Hepatocyte (in vitro differentiated cells): ENCODE data around the gene CCDC142.

Experiments
- EZH2 ChIP-seq: fragments of 200-600 bp; sonication (generic); IDR thresholded peaks from 2 replicates; pipeline ENCODE4 v1.6.1; 2016; ENCODE audit warnings: antibody characterized with exemption, mild to moderate bottlenecking, borderline replicate concordance
- EZH2phosphoT487 ChIP-seq: fragments of 200-600 bp; sonication (generic); IDR thresholded peaks from one replicate; pipeline ENCODE4 v1.6.1; 2018; ENCODE audit warnings: antibody characterized with exemption, mild to moderate bottlenecking, low read depth, moderate library complexity; ENCODE audit not compliant: unreplicated experiment, severe bottlenecking
- TF ChIP-seq, protein P1 (sequence below): fragments of 200-600 bp; sonication (generic); IDR thresholded peaks from 2 replicates; pipeline ENCODE4 v1.5.1; 2016; ENCODE audit warnings: antibody characterized with exemption, mild to moderate bottlenecking; ENCODE audit not compliant: poor library complexity

DNA sequence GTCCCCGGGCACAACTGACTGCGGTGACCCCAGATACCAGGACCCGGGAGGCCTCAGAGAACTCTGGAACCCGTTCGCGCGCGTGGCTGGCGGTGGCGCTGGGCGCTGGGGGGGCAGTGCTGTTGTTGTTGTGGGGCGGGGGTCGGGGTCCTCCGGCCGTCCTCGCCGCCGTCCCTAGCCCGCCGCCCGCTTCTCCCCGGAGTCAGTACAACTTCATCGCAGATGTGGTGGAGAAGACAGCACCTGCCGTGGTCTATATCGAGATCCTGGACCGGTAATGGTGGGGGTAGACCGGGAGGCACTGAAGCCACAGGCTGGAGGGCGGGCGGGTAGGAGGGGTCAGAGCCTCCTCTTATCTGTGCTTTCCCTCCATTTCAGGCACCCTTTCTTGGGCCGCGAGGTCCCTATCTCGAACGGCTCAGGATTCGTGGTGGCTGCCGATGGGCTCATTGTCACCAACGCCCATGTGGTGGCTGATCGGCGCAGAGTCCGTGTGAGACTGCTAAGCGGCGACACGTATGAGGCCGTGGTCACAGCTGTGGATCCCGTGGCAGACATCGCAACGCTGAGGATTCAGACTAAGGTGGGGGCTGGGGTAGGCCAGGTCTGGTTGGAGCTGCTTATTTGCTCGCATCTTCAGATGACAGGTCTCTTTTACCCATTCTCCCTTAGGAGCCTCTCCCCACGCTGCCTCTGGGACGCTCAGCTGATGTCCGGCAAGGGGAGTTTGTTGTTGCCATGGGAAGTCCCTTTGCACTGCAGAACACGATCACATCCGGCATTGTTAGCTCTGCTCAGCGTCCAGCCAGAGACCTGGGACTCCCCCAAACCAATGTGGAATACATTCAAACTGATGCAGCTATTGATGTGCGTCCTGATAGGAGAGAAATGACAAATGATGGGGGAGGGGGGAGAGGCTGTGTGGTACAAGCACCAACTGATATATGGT is 47.7 kb upstream of the CCDC142 start:
- TF ChIP-seq, protein P1, sequence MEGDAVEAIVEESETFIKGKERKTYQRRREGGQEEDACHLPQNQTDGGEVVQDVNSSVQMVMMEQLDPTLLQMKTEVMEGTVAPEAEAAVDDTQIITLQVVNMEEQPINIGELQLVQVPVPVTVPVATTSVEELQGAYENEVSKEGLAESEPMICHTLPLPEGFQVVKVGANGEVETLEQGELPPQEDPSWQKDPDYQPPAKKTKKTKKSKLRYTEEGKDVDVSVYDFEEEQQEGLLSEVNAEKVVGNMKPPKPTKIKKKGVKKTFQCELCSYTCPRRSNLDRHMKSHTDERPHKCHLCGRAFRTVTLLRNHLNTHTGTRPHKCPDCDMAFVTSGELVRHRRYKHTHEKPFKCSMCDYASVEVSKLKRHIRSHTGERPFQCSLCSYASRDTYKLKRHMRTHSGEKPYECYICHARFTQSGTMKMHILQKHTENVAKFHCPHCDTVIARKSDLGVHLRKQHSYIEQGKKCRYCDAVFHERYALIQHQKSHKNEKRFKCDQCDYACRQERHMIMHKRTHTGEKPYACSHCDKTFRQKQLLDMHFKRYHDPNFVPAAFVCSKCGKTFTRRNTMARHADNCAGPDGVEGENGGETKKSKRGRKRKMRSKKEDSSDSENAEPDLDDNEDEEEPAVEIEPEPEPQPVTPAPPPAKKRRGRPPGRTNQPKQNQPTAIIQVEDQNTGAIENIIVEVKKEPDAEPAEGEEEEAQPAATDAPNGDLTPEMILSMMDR, result no peak
- TF ChIP-seq EZH2 (no peak), EZH2phosphoT487 (no peak)
